PFSK-1 (cell line): ENCODE results near the gene PIK3C2A.

Experiments
- FOXP2 ChIP-seq: optimal IDR thresholded peaks from 2 replicates; pipeline ENCODE3; 2011; ENCODE audit warnings: borderline replicate concordance, control low read depth, inconsistent platforms; ENCODE audit not compliant: insufficient read depth; ENCODE audit errors: extremely low read length, extremely low read depth
- REST ChIP-seq, 2 experiments: IDR thresholded peaks; 2 replicates each; pipeline versions ENCODE4 v1.6.1 to v1.8.0; 2011 to 2012; ENCODE audit warnings: low read depth in 2 of 2, low read length in 2 of 2, control low read depth in 1 of 2, inconsistent platforms in 1 of 2, mild to moderate bottlenecking in 1 of 2, moderate library complexity in 1 of 2; ENCODE audit not compliant: insufficient read depth in 1 of 2
- SIN3A ChIP-seq: IDR thresholded peaks from 2 replicates; pipeline ENCODE4 v1.6.1; 2012; ENCODE audit warnings: mild to moderate bottlenecking, low read length, moderate library complexity, borderline replicate concordance; ENCODE audit not compliant: insufficient read depth
- TAF1 ChIP-seq: IDR thresholded peaks from 2 replicates; pipeline ENCODE4 v1.6.1; 2012; ENCODE audit warnings: low read length, control low read depth, borderline replicate concordance; ENCODE audit not compliant: insufficient read depth

GRCh38 chr11:17186932-17187692 is 20.7 kb downstream of the PIK3C2A start:
- no peak for TF ChIP-seq FOXP2
- no peak for TF ChIP-seq REST (IDR thresholded peaks at IDR 0.05; ENCODE audit: insufficient read depth in 1 of 2, low read depth in 2 of 2, low read length in 2 of 2)
- TF ChIP-seq TAF1 = no peak
- no peak for TF ChIP-seq SIN3A
